ENCODE data around the gene NCOA3.
"Not testable (repeated sequence)": the region's sequence is repeated elsewhere in the genome, so short reads cannot be mapped to it uniquely, and the experiment has no call there.

The NCOA3 gene

DNA sequence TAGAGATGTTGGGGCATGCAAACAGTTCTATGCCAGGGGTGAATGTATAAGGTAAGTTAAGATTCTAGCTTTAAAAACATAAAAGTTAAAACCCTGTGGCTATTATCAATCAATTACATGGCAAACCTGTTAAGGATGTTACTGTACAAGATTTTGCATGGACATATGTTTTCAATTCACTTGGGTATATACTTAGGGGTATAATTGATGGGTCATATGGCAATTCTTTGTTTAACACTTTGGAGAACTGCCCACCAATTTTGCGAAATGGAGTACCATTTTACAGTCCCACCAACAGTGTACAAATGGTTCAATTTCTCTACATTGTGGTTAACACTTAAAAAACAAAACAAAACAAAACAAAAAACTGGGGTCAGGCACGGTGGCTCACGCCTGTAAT, 9.4 kb upstream of the NCOA3 start:
- TF ChIP-seq L3MBTL2 (conservative IDR thresholded peaks at IDR 0.05): no peak
- no peak for TF ChIP-seq ZNF384 (IDR thresholded peaks at IDR 0.05)
- no peak for TF ChIP-seq SUZ12 (IDR thresholded peaks at IDR 0.05)
- no peak for TF ChIP-seq NFRKB (IDR thresholded peaks at IDR 0.05)
- no peak for TF ChIP-seq BHLHE40 (IDR thresholded peaks at IDR 0.05; ENCODE audit: borderline replicate concordance)
- no peak for TF ChIP-seq FOXA1 (IDR thresholded peaks at IDR 0.05)
- TF ChIP-seq CTBP1 (IDR thresholded peaks at IDR 0.05; ENCODE audit: borderline replicate concordance): no peak
- no peak for TF ChIP-seq FOXM1 (IDR thresholded peaks at IDR 0.05; ENCODE audit: borderline replicate concordance)
- TF ChIP-seq SP1 (IDR thresholded peaks at IDR 0.05): no peak
- TF ChIP-seq ARNT (IDR thresholded peaks at IDR 0.05): no peak
- TF ChIP-seq, protein P1, sequence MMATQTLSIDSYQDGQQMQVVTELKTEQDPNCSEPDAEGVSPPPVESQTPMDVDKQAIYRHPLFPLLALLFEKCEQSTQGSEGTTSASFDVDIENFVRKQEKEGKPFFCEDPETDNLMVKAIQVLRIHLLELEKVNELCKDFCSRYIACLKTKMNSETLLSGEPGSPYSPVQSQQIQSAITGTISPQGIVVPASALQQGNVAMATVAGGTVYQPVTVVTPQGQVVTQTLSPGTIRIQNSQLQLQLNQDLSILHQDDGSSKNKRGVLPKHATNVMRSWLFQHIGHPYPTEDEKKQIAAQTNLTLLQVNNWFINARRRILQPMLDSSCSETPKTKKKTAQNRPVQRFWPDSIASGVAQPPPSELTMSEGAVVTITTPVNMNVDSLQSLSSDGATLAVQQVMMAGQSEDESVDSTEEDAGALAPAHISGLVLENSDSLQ (IDR thresholded peaks at IDR 0.05): no peak
- no peak for TF ChIP-seq TARDBP (IDR thresholded peaks at IDR 0.05)
- TF ChIP-seq LEF1 (IDR thresholded peaks at IDR 0.05; ENCODE audit: borderline replicate concordance): no peak
- no peak for TF ChIP-seq FOXK2 (IDR thresholded peaks at IDR 0.05)
- TF ChIP-seq HDGF (IDR thresholded peaks at IDR 0.05; ENCODE audit: borderline replicate concordance): no peak
- DNase-seq (ENCODE audit: extremely low spot score): no peak
- ChIA-PET CTCF (no interaction called here), POLR2A (interaction anchor here (1.9 kb wide), 1 partner anchor 9 kb away, joined by 7 read pairs; the partner anchor contains the start of gene NCOA3)

DNA sequence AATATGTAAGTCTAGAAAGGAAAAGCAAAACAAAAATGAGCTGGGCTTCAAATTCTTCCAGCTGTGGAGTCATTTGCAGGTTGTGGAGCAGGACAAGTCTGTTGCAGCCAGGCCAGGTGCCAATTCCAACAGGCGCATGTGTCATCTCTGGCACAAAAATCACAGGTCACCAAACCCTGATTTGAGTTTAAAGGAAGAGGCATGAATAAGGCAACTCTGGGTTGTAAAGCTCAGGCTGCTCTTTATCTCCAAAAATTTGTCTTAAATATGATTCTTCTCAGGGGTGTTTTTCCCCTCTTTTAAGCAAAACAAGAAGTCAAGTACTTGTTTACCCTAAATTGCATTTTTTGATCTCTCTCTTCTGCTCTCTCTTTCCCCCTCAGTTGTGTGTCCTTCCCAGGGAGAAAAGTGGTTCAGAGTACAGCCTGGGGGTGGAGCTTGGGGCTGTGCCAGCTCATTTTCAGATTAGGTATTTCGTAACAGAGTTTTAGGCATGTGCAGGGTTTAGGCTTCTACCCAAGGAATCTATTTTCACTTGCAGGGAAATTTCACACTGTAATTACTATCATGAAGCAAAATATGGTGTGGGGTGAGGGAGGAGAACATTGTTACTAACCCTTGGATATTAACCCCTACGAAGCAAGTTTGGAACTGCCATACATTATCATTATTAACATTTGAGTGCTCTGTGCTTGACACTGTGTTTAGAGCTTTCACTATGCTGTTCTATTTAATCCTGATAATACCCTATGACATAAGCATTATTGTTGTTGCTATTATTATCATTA, 8.3 kb upstream of the NCOA3 start:
- DNase-seq (ENCODE audit: extremely low spot score): peak; percentile 55
- POLR2A ChIA-PET: interaction anchor here (1.4 kb wide), 1 partner anchor 8 kb away, joined by 18 read pairs; the partner anchor contains the start of gene NCOA3

DNA sequence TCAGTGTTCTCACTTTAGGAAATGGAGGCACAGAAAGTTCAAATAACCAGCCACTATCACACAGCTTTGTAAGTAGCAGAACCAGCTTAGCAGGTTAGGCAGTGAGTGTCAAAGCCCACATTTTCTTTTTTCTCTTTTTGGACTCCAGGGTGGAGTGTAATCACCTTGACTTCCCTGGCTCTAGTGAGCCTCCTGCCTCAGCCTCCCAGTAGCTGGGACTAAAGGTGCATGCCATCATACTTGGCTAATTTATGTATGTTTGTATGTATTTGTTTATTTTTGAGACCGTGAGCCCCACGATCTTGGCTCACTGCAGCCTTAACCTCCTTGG, 7.8 kb upstream of the NCOA3 start:
- CTCF ChIA-PET: interaction anchor here (0.7 to 1.0 kb wide), 2 partner anchors 26 to 110 kb away, joined by 3 read pairs; no protein-coding TSS in a partner anchor

More for the DNA sequence above, 8.3 kb upstream of the NCOA3 start:
- CTCF ChIA-PET: interaction anchor here (0.6 to 1.0 kb wide), 3 partner anchors 9 to 109 kb away, joined by 3 to 4 read pairs (median 3); no protein-coding TSS in a partner anchor
- TF ChIP-seq TARDBP (IDR thresholded peaks at IDR 0.05) (no peak), L3MBTL2 (conservative IDR thresholded peaks at IDR 0.05) (0 out of 2 replicates have a peak, but pooled peaks have one; percentile 15)

DNA sequence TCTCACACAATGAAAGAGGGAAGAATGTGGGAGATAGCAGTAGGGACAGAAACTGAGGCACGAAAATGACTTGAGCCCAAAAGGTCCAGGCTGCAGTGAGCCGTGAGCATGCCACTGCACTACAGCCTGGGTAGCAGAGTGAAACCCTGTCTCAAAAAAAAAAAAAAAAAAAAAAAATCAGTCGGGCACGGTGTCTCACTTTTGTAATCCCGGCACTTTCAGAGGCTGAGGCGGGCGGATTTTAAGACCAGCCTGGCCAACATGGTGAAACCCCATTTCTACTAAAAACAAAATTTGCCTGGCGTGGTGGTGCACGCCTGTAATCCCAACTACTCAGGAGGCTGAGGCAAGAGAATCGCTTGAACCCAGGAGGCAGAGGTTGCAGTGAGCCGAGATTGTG, 7.1 kb upstream of the NCOA3 start:
- POLR2A ChIA-PET; CTCF ChIA-PET; DNase-seq (ENCODE audit: extremely low spot score): not testable (repeated sequence)

More for the DNA sequence above, 7.8 kb upstream of the NCOA3 start:
- POLR2A ChIA-PET: interaction anchor here (1.4 kb wide), 1 partner anchor 8 kb away, joined by 18 read pairs; the partner anchor contains the start of gene NCOA3
- DNase-seq (ENCODE audit: extremely low spot score): no peak
- no peak for TF ChIP-seq FOXA1 (IDR thresholded peaks at IDR 0.05)
- TF ChIP-seq SUZ12 (IDR thresholded peaks at IDR 0.05): no peak
- no peak for TF ChIP-seq ZNF384 (IDR thresholded peaks at IDR 0.05)
- TF ChIP-seq L3MBTL2 (conservative IDR thresholded peaks at IDR 0.05): no peak
- TF ChIP-seq ELF4 (IDR thresholded peaks at IDR 0.05): no peak
- TF ChIP-seq, protein P1 (IDR thresholded peaks at IDR 0.05): no peak
- no peak for TF ChIP-seq ARNT (IDR thresholded peaks at IDR 0.05)
- TF ChIP-seq NFRKB (IDR thresholded peaks at IDR 0.05): no peak
- TF ChIP-seq HDGF (IDR thresholded peaks at IDR 0.05; ENCODE audit: borderline replicate concordance): no peak
- no peak for TF ChIP-seq TARDBP (IDR thresholded peaks at IDR 0.05)
- no peak for TF ChIP-seq CTBP1 (IDR thresholded peaks at IDR 0.05; ENCODE audit: borderline replicate concordance)
- no peak for TF ChIP-seq BHLHE40 (IDR thresholded peaks at IDR 0.05; ENCODE audit: borderline replicate concordance)
- TF ChIP-seq SP1 (IDR thresholded peaks at IDR 0.05): no peak
- TF ChIP-seq LEF1 (IDR thresholded peaks at IDR 0.05; ENCODE audit: borderline replicate concordance): no peak
- TF ChIP-seq FOXK2 (IDR thresholded peaks at IDR 0.05): no peak
- no peak for TF ChIP-seq FOXM1 (IDR thresholded peaks at IDR 0.05; ENCODE audit: borderline replicate concordance)

DNA sequence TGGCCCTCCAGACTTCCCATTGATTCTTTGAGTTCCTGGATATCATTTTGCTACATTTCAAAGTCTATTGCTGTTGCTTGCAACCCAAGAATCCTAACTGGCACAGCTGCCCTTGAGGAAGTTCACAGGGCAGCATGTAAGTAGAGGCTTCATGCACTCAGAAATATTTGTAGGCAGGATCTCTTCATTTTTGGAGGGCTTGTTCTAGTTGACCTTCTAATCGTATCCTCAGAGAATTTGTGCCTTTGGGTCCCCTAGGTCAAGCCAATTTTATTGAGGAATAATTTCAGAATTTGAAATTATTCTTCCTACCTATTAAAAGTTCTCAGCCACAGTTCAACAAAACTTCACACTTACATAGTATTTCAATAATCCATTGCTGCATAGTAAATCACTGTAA, 5.6 kb upstream of the NCOA3 start:
- TF ChIP-seq FOXM1 (IDR thresholded peaks at IDR 0.05; ENCODE audit: borderline replicate concordance) (no peak), BHLHE40 (IDR thresholded peaks at IDR 0.05; ENCODE audit: borderline replicate concordance) (no peak), ARNT (IDR thresholded peaks at IDR 0.05) (no peak), CTBP1 (IDR thresholded peaks at IDR 0.05; ENCODE audit: borderline replicate concordance) (no peak), FOXK2 (IDR thresholded peaks at IDR 0.05) (no peak), SUZ12 (IDR thresholded peaks at IDR 0.05) (no peak), LEF1 (IDR thresholded peaks at IDR 0.05; ENCODE audit: borderline replicate concordance) (no peak), ZNF384 (IDR thresholded peaks at IDR 0.05) (no peak), FOXA1 (IDR thresholded peaks at IDR 0.05) (no peak), ELF4 (IDR thresholded peaks at IDR 0.05) (no peak), HDGF (IDR thresholded peaks at IDR 0.05; ENCODE audit: borderline replicate concordance) (no peak), L3MBTL2 (conservative IDR thresholded peaks at IDR 0.05) (no peak), TARDBP (IDR thresholded peaks at IDR 0.05) (no peak)
- TF ChIP-seq, protein P1 (IDR thresholded peaks at IDR 0.05): no peak
- POLR2A ChIA-PET: no interaction called here
- no peak for DNase-seq (ENCODE audit: extremely low spot score)
- CTCF ChIA-PET: no interaction called here

DNA sequence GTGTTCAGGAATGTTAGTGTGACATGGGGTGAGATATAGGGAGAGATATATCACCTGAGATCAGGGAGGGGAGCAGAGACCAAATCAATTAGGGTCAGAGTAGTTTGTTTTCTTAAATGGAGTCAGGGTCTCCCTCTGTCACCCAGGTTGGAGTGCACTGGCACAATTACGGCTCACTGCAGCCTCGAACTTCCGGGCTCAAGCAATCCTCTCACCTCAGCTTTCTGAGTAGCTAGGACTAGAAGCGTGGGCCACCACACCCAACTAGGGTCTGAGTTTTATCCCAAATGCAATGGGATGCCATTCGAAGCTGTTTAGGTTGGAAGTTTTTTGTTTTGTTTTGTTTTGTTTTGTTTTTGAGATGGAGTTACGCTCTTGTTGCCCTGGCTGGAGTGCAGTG, 3.1 kb upstream of the NCOA3 start:
- TF ChIP-seq LEF1 (IDR thresholded peaks at IDR 0.05; ENCODE audit: borderline replicate concordance) (no peak), ZNF384 (IDR thresholded peaks at IDR 0.05) (no peak), FOXM1 (IDR thresholded peaks at IDR 0.05; ENCODE audit: borderline replicate concordance) (no peak), BHLHE40 (IDR thresholded peaks at IDR 0.05; ENCODE audit: borderline replicate concordance) (no peak), HDGF (IDR thresholded peaks at IDR 0.05; ENCODE audit: borderline replicate concordance) (no peak), FOXA1 (IDR thresholded peaks at IDR 0.05) (no peak), FOXK2 (IDR thresholded peaks at IDR 0.05) (no peak), ARNT (IDR thresholded peaks at IDR 0.05) (no peak), SP1 (IDR thresholded peaks at IDR 0.05) (no peak), L3MBTL2 (conservative IDR thresholded peaks at IDR 0.05) (no peak), SUZ12 (IDR thresholded peaks at IDR 0.05) (no peak), CTBP1 (IDR thresholded peaks at IDR 0.05; ENCODE audit: borderline replicate concordance) (no peak), TARDBP (IDR thresholded peaks at IDR 0.05) (no peak), ELF4 (IDR thresholded peaks at IDR 0.05) (no peak), NFRKB (IDR thresholded peaks at IDR 0.05) (no peak)
- TF ChIP-seq, protein P1 (IDR thresholded peaks at IDR 0.05): no peak
- DNase-seq (ENCODE audit: extremely low spot score): no peak
- ChIA-PET CTCF (no interaction called here), POLR2A (no interaction called here)
